Heart right ventricle (tissue), 16 donors: ENCODE data around the gene ZBTB7C. TPM values are rescaled to one million over a fixed set of nuclear protein-coding genes. Genes with fewer than 3 reads are reported as not detected.

ENCODE experiments used
- ATAC-seq, 8 donors: fragments of 200-7000 bp; cut with Tn5 transposase; one replicate each; pipeline ENCODE4 v1.9.1; 2020; ENCODE audit warnings: mild to moderate bottlenecking in 8 of 8, moderate library complexity in 8 of 8, moderate number of reproducible peaks in 1 of 8
- DNase-seq, 2 donors: peaks; one replicate each; pipeline ENCODE4 v3.0.0-alpha.2; 2020
- H3K27ac ChIP-seq, 10 donors: fragments of 200-600 bp; sonication (generic) in 2 of 10; one replicate each; pipeline versions ENCODE4 v1.5.0 to v1.8.0; 2020 to 2022; ENCODE audit warnings: mild to moderate bottlenecking in 3 of 10
- H3K27me3 ChIP-seq, 7 donors: fragments of 200-600 bp; one replicate each; pipeline ENCODE4 v1.8.0; 2021 to 2022; ENCODE audit warnings: mild to moderate bottlenecking in 2 of 7
- H3K36me3 ChIP-seq, 9 donors: fragments of 200-600 bp; sonication (generic) in 1 of 9; one replicate each; pipeline versions ENCODE4 v1.5.0 to v1.8.0; 2020 to 2022; ENCODE audit warnings: mild to moderate bottlenecking in 2 of 9
- H3K4me1 ChIP-seq, 9 donors: fragments of 200-600 bp; sonication (generic) in 1 of 9; one replicate each; pipeline versions ENCODE4 v1.5.0 to v1.8.0; 2020 to 2022; ENCODE audit warnings: mild to moderate bottlenecking in 4 of 9
- H3K4me3 ChIP-seq, 10 donors: fragments of 200-600 bp; sonication (generic) in 2 of 10; one replicate each; pipeline versions ENCODE4 v1.5.0 to v1.8.0; 2020 to 2022; ENCODE audit warnings: mild to moderate bottlenecking in 7 of 10, moderate library complexity in 2 of 10
- H3K9me3 ChIP-seq, 11 donors: fragments of 200-600 bp in 10 of 11; sonication (generic) in 2 of 11; one replicate each; pipeline versions ENCODE4 v1.5.0 to v1.8.0; 2013 to 2022; ENCODE audit warnings: mild to moderate bottlenecking in 2 of 11, control low read depth in 1 of 11, moderate library complexity in 1 of 11
- CTCF ChIP-seq, 9 donors: fragments of 200-600 bp; sonication (generic) in 2 of 9; IDR thresholded peaks; one replicate each; pipeline versions ENCODE4 v1.5.0 to v1.8.0; 2021 to 2022; ENCODE audit warnings: antibody characterized with exemption in 9 of 9, mild to moderate bottlenecking in 5 of 9, moderate library complexity in 1 of 9
- WGBS, 2 donors: extraction: QIAGEN DNeasy Blood & Tissue Kit; methylation state at CpG; one replicate each; pipeline ENCODE4 v1.1.7; 2013; ENCODE audit warnings: inconsistent platforms in 1 of 2; 5-methylcytosine and 5-hydroxymethylcytosine counted together
- intact Hi-C, 10 donors: fragments of 100-400 bp; cut with DNase I; formaldehyde crosslinking; loops; one replicate each; pipeline versions ENCODE4 v1.11.1 to v1.14.2; 2022
- polyA plus RNA-seq, 2 donors: library from polyadenylated mRNA; stranded (reverse); fragments of 200-250 nt; gene quantifications; one replicate each; pipeline ENCODE4 v1.2.3, GENCODE V29; 2013
- total RNA-seq, 10 donors: library from RNA; stranded (reverse); fragmentation: NEBNext Ultra II Directional in 3 of 10; extraction: Animal tissue kit (Norgen Biotek cat#: 25700) in 3 of 10; gene quantifications; one replicate each; pipeline versions ENCODE4 v1.2.1 to v1.2.4, GENCODE V29; 2021 to 2023
- donor health status: Arrhythmogenic right ventricular cardiomyopathy.
- donor health status: ischemic (EF 13 %, LVEDD 7.1; RV severe dilation, severe dysfunction).
- donor health status: healthy with polysubstance abuse.
- donor health status: DM: no; HTN: yes; CAD: no.
- donor health status: DM: no; HTN: no; CAD: no.
- donor health status: ischemic (EF 25% LVEDD 6.9; RV normal size, moderate dysfunction).
- donor health status: ischemic (EF 25% LVEDD 5.7; RV mildly dilated, moderate dysfunction).
- donor health status: healthy.
- donor health status: DM: yes; HTN: yes; CAD: no.
- donor health status: Ischemic cardiomyopathy.
- donor health status: ischemic (EF 35%, LVEDD 5.7; RV mildly dilated, moderate dysfunction).
- donor health status: nonischemic (EF 11% LVEDD 7.7; RV severe dilation, severe dysfunction).
- donor health status: DM: yes; HTN: yes; CAD: no.
- donor health status: PGD.
- donor health status: ischemic (EF 29% LVEDD 5.4; RV normal size, mild dysfunction).
- donor health status: nonischemic (EF 23%, LVEDD 6.1; RV moderate dilation, normal function).

Gene ZBTB7C
- total and polyA plus RNA-seq, 12 donors: 0.49 to 6.3 (median 1.5) TPM

GRCh38 chr18:48340560-48340959 is 68.6 kb downstream of the ZBTB7C start:
- Histone ChIP-seq H3K4me1 (peaks cover 0 to 43% (median 9%) of the 10 kb centered on the region in 9 donors), H3K27ac (no peak overlapping the region), H3K9me3 (no peaks in the 10 kb centered on the region), H3K27me3 (no peaks in the 10 kb centered on the region), H3K4me3 (no peak overlapping the region), H3K36me3 (no peaks in the 10 kb centered on the region)
- 57 to 61% methylated on average over 8 of the region's 8 CpGs for WGBS, 2 donors
- intact Hi-C loops: loop anchor here in 7 of 10 donors (5.0 to 10.0 kb wide), 4 partner anchors 64 to 306 kb away; partner anchors contain the start of gene ZBTB7C (in 1 of the 7)
- peak in 5 of 9 donors; percentile 18 to 36 (median 26) for TF ChIP-seq CTCF (IDR thresholded peaks at IDR 0.05)
- DNase-seq (no peak), ATAC-seq (peak in 5 of 8 donors; percentile 5 to 38 (median 27))

GRCh38 chr18:48339692-48340091 is 69.5 kb downstream of the ZBTB7C start:
- DNase-seq (no peak), ATAC-seq (no peak)
- H3K9me3 ChIP-seq: no peaks in the 10 kb centered on the region
- H3K36me3 ChIP-seq: no peaks in the 10 kb centered on the region
- TF ChIP-seq CTCF (IDR thresholded peaks at IDR 0.05): no peak
- intact Hi-C loops: loop anchor here in 7 of 10 donors (5.0 to 10.0 kb wide), 5 partner anchors 65 to 305 kb away; partner anchors contain the start of gene ZBTB7C (in 1 of the 7)
- no peak overlapping the region for H3K4me3 ChIP-seq
- H3K27ac ChIP-seq: no peak overlapping the region
- 52 to 56% methylated on average over 4 of the region's 4 CpGs for WGBS, 2 donors
- H3K27me3 ChIP-seq: no peaks in the 10 kb centered on the region
- peaks cover 0 to 43% (median 9%) of the 10 kb centered on the region in 9 donors for H3K4me1 ChIP-seq

- no peak for DNase-seq
- Histone ChIP-seq H3K9me3 (no peaks in the 10 kb centered on the region), H3K4me1 (peaks cover 0 to 43% (median 9%) of the 10 kb centered on the region in 9 donors), H3K4me3 (no peak overlapping the region), H3K27ac (no peak overlapping the region), H3K36me3 (no peaks in the 10 kb centered on the region), H3K27me3 (no peaks in the 10 kb centered on the region)
- intact Hi-C loops: loop anchor here in 2 of 10 donors (10.0 kb wide), 2 partner anchors 76 to 106 kb away; no protein-coding TSS in a partner anchor
- no peak for TF ChIP-seq CTCF (IDR thresholded peaks at IDR 0.05)
- no peak for ATAC-seq
- 95 to 98% methylated on average over 3 of the region's 3 CpGs for WGBS, 2 donors
Measured at GRCh38 chr18:48338915-48339314, 70.3 kb downstream of the ZBTB7C start.

- H3K27ac ChIP-seq: no peak overlapping the region
- ATAC-seq (peak in 1 of 8 donors; percentile 23), DNase-seq (no peak)
- no peaks in the 10 kb centered on the region for H3K9me3 ChIP-seq
- TF ChIP-seq CTCF (IDR thresholded peaks at IDR 0.05): no peak
- peaks cover 0 to 31% (median 0%) of the 10 kb centered on the region in 9 donors for H3K4me1 ChIP-seq
- no peaks in the 10 kb centered on the region for H3K27me3 ChIP-seq
- intact Hi-C loops: loop anchor here in 2 of 10 donors (10.0 kb wide), 2 partner anchors 78 to 108 kb away; no protein-coding TSS in a partner anchor
- H3K36me3 ChIP-seq: no peaks in the 10 kb centered on the region
- WGBS, 2 donors: 86 to 95% methylated on average over 2 of the region's 2 CpGs
- no peak overlapping the region for H3K4me3 ChIP-seq
Measured at GRCh38 chr18:48337053-48337452, 72.1 kb downstream of the ZBTB7C start.
